HCT116 (cell line): Measurements from ENCODE around the gene FBXL17. TPM values are rescaled to one million over a fixed set of nuclear protein-coding genes. Genes with fewer than 3 reads are reported as not detected.

Experiments
- ATAC-seq: fragments of 200-7000 bp; cut with Tn5 transposase; 2 replicates; pipeline ENCODE4 v1.9.1; 2020; ENCODE audit warnings: mild to moderate bottlenecking, moderate library complexity
- BruUV-seq: library from RNA; stranded (reverse); fragments of 400-500 nt; replicated peaks from 2 replicates; lab custom pipeline; 2021; lab: Mats Ljungman, UMichigan
- CTCF ChIA-PET: fragments of 300-600 bp; sonication (Branson Sonifier 250); formaldehyde crosslinking; loops from one replicate; lab custom pipeline; 2021; ENCODE audit warnings: antibody characterized with exemption; lab: Charles Lee
- POLR2A ChIA-PET: fragments of 300-600, 350-600 bp; sonication (Branson Sonifier 250); formaldehyde crosslinking; loops from one replicate; lab custom pipeline; 2021; ENCODE audit warnings: antibody characterized with exemption; lab: Charles Lee
- RAD21 ChIA-PET, 2 experiments: fragments of 300-600 bp; sonication (Branson Sonifier 250); formaldehyde crosslinking; loops; one replicate each; lab custom pipeline; 2023; ENCODE audit warnings: low total read pairs in 2 of 2; ENCODE audit not compliant: uncharacterized antibody in 2 of 2, unreplicated experiment in 2 of 2, low non-redundant PET in 1 of 2; lab: Charles Lee
- DNase-seq: peaks from one replicate; pipeline ENCODE4 v3.0.0-alpha.2; 2010; ENCODE audit warnings: low read depth, low spot score
- H2AFZ ChIP-seq: fragments of 200-600 bp; shearing (Covaris generic), sonication (generic); 2 replicates; pipeline ENCODE4 v1.6.1; 2017; ENCODE audit warnings: low read depth, mixed run types, mixed read lengths, antibody characterized with exemption, low read length; ENCODE audit not compliant: poor library complexity, severe bottlenecking
- H3K27ac ChIP-seq: 2 replicates; pipeline ENCODE4 v1.5.1; 2012; ENCODE audit warnings: low read depth, low read length
- H3K27me3 ChIP-seq: fragments of 200-600 bp; sonication (generic); 2 replicates; pipeline ENCODE4 v1.6.1; 2016; ENCODE audit warnings: mixed run types, low read length, mixed read lengths; ENCODE audit not compliant: insufficient read depth
- H3K36me3 ChIP-seq, 2 experiments: fragments of 200-500 bp in 1 of 2; fragments of 200-600 bp in 1 of 2; sonication (Bioruptor generic) in 1 of 2; sonication (generic) in 1 of 2; 2 replicates each; pipeline versions ENCODE4 v1.5.1 to v1.6.1; 2014 to 2016; ENCODE audit warnings: low read length in 2 of 2, inconsistent platforms in 1 of 2, mixed read lengths in 1 of 2, mixed run types in 1 of 2; ENCODE audit not compliant: insufficient read depth in 2 of 2, control insufficient read depth in 1 of 2
- H3K4me1 ChIP-seq, 2 experiments: fragments of 200-600 bp in 1 of 2; sonication (generic) in 1 of 2; 2 replicates each; pipeline versions ENCODE4 v1.5.1 to v1.6.1; 2012 to 2017; ENCODE audit warnings: low read length in 2 of 2, inconsistent platforms in 1 of 2, mild to moderate bottlenecking in 1 of 2, mixed read lengths in 1 of 2, mixed run types in 1 of 2, moderate library complexity in 1 of 2; ENCODE audit not compliant: insufficient read depth in 2 of 2, control insufficient read depth in 1 of 2
- H3K4me2 ChIP-seq: fragments of 200-600 bp; sonication (generic); 2 replicates; pipeline ENCODE4 v1.6.1; 2017; ENCODE audit warnings: mixed run types, low read length, mixed read lengths
- H3K4me3 ChIP-seq, 2 experiments: fragments of 200-600 bp in 1 of 2; sonication (generic) in 1 of 2; replicated peaks in 1 of 2; 2 replicates each; pipeline ENCODE4 v1.5.1; 2011 to 2016; ENCODE audit warnings: low read length in 2 of 2, control low read depth in 1 of 2, low read depth in 1 of 2, mild to moderate bottlenecking in 1 of 2, mixed read lengths in 1 of 2, mixed run types in 1 of 2
- H3K79me2 ChIP-seq: fragments of 200-600 bp; sonication (generic); 2 replicates; pipeline ENCODE4 v1.6.1; 2017; ENCODE audit warnings: mild to moderate bottlenecking, mixed run types, low read length, moderate library complexity, mixed read lengths; ENCODE audit not compliant: insufficient read depth
- H3K9ac ChIP-seq: fragments of 200-600 bp; sonication (generic); 2 replicates; pipeline ENCODE4 v1.6.1; 2016; ENCODE audit warnings: low read length, mixed read lengths
- H3K9me2 ChIP-seq: fragments of 200-600 bp; sonication (generic), shearing (Covaris generic); 2 replicates; pipeline ENCODE4 v1.6.1; 2017; ENCODE audit warnings: mixed run types, mild to moderate bottlenecking, moderate library complexity; ENCODE audit not compliant: insufficient read depth
- H3K9me3 ChIP-seq, 2 experiments: fragments of 200-500 bp in 1 of 2; fragments of 200-600 bp in 1 of 2; sonication (Bioruptor generic) in 1 of 2; sonication (generic) in 1 of 2; 2 replicates each; pipeline ENCODE4 v1.6.1; 2014 to 2017; ENCODE audit warnings: low read length in 2 of 2, mixed read lengths in 2 of 2, inconsistent platforms in 1 of 2, low read depth in 1 of 2, mild to moderate bottlenecking in 1 of 2, mixed run types in 1 of 2, moderate library complexity in 1 of 2; ENCODE audit not compliant: control insufficient read depth in 1 of 2, insufficient read depth in 1 of 2
- H4K20me1 ChIP-seq: fragments of 200-600 bp; sonication (generic), shearing (Covaris generic); 2 replicates; pipeline ENCODE4 v1.6.1; 2017; ENCODE audit warnings: mixed run types, mild to moderate bottlenecking, moderate library complexity; ENCODE audit not compliant: insufficient read depth
- CEBPB ChIP-seq: IDR thresholded peaks from 2 replicates; pipeline ENCODE4 v1.6.1; 2012; ENCODE audit warnings: low read depth
- EZH2 ChIP-seq: fragments of 200-600 bp; sonication (generic); IDR thresholded peaks from 2 replicates; pipeline ENCODE4 v1.6.1; 2017; ENCODE audit warnings: antibody characterized with exemption, mixed run types
- JUND ChIP-seq: IDR thresholded peaks from 2 replicates; pipeline ENCODE4 v1.6.1; 2012
- intact Hi-C: fragments of 100-400 bp; cut with micrococcal nuclease; formaldehyde crosslinking; loops from 2 replicates; pipeline ENCODE4 v1.10.0; 2022
- total RNA-seq: library from RNA; stranded (reverse); gene quantifications from one replicate; pipeline ENCODE4 v1.2.1, GENCODE V29; 2021; ENCODE audit not compliant: unreplicated experiment
- TF ChIP-seq, protein P1 (sequence below): IDR thresholded peaks from 2 replicates; pipeline ENCODE4 v1.6.1; 2012; ENCODE audit warnings: low read depth
- TF ChIP-seq, protein P2 (sequence below): IDR thresholded peaks from 2 replicates; pipeline ENCODE4 v1.6.1; 2011; ENCODE audit warnings: mild to moderate bottlenecking, low read length, moderate library complexity; ENCODE audit not compliant: insufficient replicate concordance; ENCODE audit errors: extremely low read depth

FBXL17 gene
- total RNA-seq, 1 experiment from 2014 or later, result 9.4 TPM

DNA sequence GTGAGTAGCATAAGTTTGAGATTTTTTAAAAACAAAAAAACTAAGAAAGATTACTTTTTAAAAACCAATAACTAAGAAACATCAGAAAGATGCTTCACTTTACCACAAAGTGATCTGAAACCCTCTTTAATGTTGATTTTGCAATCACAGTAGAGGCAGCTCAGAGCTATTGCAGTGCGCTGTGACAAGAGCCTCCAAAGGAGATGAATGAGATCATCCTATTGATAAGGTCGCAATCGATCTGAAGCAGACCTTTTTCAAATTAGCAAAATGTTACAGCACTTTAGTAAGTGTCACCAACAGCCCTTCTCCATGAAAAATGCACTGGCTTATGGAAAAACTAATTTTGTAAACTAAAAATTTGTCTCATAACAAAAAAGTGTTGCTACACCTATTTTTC is 426.6 kb downstream of the FBXL17 start:
- Histone ChIP-seq H3K27me3 (no peaks in the 10 kb centered on the region), H3K36me3 (no peaks in the 10 kb centered on the region), H3K9me3 (no peaks in the 10 kb centered on the region), H3K4me1 (no peaks in the 10 kb centered on the region), H3K9ac (no peak overlapping the region), H4K20me1 (no peaks in the 10 kb centered on the region)
- ATAC-seq (no peak), DNase-seq (no peak)
- CTCF ChIA-PET, result no interaction called here
- RAD21 ChIA-PET, result no interaction called here
- intact Hi-C loops, result no loop called here
- POLR2A ChIA-PET, result no interaction called here
- TF ChIP-seq, protein P1, sequence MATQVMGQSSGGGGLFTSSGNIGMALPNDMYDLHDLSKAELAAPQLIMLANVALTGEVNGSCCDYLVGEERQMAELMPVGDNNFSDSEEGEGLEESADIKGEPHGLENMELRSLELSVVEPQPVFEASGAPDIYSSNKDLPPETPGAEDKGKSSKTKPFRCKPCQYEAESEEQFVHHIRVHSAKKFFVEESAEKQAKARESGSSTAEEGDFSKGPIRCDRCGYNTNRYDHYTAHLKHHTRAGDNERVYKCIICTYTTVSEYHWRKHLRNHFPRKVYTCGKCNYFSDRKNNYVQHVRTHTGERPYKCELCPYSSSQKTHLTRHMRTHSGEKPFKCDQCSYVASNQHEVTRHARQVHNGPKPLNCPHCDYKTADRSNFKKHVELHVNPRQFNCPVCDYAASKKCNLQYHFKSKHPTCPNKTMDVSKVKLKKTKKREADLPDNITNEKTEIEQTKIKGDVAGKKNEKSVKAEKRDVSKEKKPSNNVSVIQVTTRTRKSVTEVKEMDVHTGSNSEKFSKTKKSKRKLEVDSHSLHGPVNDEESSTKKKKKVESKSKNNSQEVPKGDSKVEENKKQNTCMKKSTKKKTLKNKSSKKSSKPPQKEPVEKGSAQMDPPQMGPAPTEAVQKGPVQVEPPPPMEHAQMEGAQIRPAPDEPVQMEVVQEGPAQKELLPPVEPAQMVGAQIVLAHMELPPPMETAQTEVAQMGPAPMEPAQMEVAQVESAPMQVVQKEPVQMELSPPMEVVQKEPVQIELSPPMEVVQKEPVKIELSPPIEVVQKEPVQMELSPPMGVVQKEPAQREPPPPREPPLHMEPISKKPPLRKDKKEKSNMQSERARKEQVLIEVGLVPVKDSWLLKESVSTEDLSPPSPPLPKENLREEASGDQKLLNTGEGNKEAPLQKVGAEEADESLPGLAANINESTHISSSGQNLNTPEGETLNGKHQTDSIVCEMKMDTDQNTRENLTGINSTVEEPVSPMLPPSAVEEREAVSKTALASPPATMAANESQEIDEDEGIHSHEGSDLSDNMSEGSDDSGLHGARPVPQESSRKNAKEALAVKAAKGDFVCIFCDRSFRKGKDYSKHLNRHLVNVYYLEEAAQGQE, result no peak
- TF ChIP-seq, protein P2, sequence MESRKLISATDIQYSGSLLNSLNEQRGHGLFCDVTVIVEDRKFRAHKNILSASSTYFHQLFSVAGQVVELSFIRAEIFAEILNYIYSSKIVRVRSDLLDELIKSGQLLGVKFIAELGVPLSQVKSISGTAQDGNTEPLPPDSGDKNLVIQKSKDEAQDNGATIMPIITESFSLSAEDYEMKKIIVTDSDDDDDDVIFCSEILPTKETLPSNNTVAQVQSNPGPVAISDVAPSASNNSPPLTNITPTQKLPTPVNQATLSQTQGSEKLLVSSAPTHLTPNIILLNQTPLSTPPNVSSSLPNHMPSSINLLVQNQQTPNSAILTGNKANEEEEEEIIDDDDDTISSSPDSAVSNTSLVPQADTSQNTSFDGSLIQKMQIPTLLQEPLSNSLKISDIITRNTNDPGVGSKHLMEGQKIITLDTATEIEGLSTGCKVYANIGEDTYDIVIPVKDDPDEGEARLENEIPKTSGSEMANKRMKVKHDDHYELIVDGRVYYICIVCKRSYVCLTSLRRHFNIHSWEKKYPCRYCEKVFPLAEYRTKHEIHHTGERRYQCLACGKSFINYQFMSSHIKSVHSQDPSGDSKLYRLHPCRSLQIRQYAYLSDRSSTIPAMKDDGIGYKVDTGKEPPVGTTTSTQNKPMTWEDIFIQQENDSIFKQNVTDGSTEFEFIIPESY, result no peak
- TF ChIP-seq EZH2, result no peak
- TF ChIP-seq CEBPB, result no peak
- no peak for TF ChIP-seq JUND
- TF ChIP-seq, all 23 proteins: peak for 0
- Histone ChIP-seq H3K79me2 (no peaks in the 10 kb centered on the region), H3K4me3 (no peak overlapping the region), H2AFZ (no peak overlapping the region), H3K4me2 (no peak overlapping the region), H3K27ac (no peak overlapping the region), H3K9me2 (no peaks in the 10 kb centered on the region)
- BruUV-seq, result no TSS peak
